Measurements from ENCODE around the gene ZFP91.

The ZFP91 gene

DNA sequence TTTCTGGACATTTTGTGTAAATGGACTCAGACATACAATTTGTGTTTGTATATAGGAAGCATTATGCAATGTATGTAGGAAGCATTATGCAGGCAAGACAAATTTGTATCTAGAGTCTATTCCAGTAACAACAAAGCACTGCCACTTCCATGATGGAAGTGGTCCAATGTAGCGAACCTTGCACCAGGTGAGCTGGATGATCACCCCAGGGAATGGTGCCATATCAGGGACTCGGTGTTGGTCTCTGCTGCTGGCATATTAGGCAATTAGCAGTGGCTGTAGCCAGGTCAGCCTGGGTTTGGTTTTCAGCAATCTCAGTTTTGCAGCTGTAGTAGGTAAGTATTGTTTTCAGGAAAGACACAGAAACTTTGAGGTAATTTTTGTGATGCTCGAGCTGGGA lies 12.8 kb downstream of the ZFP91 start:
- no peak for DNase-seq

DNA sequence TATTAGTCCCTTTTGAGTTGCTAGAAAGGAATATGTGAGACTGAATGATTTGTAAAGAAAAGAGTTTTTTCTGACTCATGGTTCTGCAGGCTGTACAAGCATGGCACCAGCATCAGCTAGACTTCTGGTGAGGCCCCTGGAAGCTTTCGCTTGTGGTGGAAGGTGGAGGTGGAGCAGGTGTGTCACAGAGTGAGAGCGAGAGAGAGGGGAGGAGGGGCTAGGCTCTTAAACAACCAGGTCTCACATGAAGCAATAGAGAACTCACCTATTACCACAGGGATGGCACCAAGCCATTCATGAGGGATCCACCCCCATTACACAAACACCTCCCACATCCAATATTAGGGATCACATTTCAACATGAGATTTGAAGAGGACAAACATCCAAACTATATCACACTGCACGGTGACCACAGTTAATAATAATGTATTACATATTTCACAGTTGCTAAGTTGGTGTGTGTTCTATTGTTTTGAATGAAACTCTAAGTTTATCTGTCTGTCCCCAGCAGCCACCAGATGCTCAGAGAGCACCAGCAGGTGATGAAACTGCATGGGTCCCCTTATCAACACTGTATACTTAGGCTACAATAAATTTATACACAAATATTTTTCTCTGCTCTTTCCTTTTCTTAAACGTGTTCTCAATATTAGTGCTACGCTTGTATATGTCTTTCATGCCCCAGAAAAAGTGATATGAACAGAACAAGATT lies 14.1 kb downstream of the ZFP91 start:
- DNase-seq = peak; percentile 51 to 58

DNA sequence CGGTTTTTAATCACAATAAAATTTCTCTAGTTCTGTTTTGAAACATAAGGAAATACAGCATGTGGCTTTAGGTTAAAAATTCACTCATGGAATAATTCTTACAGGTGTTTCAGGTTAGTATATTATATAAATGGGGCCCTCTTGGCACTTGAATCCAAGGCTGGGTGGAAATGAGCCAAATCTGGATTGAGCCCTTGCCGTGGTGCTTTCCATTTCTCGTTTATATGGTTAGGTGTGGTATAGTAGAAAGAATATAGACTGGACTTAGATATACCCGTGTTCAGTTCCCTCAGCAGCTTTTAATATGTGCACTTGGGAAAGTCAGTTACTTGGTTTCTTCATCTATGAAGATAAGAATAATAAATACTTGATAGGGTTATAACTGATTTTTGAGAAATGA lies 16.0 kb downstream of the ZFP91 start:
- no peak for DNase-seq

DNA sequence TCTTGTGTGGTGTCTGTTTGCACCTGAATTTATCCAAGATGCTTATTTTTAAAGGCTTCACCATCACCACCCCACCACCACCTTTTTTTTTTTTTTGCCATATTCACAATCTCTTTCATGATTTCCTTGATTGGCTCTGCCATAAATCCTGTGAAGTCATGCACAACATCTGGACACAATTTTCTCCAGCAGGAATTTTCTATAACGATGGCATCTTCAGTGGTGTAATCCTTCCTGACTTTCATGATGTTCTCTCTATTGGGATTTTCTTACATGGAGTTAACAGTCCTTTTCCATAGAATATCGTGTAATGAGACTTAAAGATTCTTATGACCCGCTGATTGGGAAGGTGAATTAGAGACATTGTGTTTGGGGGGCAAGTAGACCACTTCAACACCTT lies 17.8 kb downstream of the ZFP91 start:
- DNase-seq = no peak

DNA sequence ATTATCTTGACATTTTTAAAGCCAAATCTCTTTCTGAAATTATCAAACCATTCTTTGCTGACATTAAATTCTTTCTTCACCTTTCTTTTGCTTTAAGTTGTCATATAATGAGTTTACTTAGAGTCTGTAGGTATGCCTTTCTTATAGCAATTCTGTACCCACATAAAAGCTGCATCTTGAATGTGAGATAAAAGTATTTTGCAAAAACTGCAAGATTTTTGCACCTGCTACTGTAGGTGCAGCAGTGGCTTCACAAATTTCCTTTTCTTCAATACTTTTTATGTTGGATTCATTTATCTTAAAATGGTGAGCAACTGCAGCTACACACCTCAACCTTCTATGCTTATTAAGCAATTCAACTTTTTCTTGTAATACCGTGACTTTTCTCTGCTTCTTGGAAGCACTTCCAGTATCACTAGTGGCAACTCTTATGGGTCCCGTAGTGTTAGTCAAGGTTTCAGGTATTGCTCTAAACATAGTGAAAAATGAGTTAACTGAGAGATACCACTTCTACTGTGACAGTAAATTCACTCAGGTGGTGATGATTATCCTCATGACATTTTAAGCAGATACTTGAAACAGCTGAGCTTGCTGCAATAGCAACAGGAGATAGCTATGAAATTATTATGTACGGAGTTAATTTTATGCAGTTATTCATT lies 18.8 kb downstream of the ZFP91 start:
- DNase-seq = no peak

DNA sequence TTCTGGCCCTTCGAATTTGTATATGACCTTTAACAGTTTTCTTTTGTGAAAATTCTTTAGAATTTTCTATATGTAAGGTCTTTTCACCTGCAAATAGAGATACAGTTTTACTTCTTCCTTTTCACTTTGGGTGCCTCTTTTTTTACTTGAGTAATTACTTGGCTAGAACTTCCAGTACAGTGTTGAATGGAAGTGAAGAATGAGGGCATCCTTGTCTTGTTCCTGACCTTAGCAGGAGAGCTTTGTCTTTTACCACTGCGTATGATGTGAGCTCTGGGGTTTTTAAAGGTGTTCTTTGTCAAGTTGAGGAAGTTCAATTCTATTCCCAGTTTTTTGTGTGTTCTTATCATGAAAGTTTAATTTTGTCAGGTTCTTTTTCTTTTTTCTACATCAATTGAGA lies 21.6 kb downstream of the ZFP91 start:
- no peak for DNase-seq

DNA sequence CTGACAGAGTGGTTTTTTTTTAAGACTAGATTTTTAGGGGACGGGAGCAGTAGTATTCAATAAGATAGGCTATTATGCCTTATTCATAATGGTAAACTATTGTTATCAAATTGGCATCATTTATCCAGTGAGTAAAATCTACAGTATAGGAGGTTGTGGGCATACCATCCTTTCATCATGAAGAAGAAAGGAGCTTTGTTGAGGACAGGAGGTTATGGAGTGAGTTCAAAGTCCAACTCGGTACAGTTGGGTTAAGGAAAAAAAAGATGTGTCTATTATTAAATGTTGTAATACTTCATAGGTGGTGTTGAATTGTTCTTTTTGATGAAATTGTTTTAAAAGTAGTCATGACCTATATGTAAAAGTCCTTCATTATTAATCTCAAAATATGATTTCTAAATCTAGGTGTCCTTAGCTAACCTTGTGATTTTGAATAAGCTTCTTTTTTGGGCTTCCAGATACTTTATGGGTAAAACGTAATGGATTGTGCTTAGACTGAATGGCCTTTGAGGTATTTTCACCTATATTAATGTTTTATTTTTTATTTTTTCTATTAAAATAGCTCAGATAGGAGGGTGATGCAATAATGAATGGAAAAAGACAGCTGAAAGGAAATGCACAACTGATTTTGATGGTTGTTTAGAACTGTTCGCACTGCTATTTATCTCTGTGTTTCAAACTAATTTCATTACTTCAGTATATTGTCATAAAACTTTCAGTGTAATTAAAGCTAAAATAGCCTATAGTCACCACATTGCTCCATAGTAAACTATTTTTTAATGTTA lies 28.3 kb downstream of the ZFP91 start:
- DNase-seq = no peak

DNA sequence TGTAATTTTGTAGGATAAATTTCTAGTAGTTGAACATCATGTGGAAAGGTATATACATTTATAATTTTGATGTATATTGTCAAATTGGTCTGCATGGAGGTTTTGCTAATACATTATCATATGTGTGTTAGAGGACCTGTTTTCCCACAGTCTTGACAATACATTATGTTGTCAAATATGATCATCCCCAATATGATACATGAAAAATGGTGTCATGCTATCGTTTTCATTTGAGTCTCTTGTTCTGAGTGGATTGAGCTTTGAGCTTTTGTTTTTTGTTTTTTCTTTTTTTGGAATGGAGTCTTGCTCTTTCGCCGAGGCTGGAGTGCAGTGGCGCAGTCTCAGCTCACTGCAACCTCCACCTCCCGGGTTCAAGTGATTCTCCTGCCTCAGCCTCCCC lies 29.5 kb downstream of the ZFP91 start:
- no peak for DNase-seq

DNA sequence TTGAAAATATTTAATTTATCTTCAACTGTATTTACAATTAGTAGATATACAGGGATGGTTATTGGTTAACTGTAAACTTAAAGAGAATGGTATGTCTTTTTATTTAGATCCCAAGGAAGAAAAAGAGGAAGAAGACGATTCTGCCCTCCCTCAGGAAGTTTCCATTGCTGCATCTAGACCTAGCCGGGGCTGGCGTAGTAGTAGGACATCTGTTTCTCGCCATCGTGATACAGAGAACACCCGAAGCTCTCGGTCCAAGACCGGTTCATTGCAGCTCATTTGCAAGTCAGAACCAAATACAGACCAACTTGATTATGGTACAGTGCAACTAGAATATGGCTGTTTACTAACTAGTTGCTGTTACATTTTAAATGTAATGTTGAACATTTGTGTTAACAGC lies 30.9 kb downstream of the ZFP91 start:
- no peak for DNase-seq

DNA sequence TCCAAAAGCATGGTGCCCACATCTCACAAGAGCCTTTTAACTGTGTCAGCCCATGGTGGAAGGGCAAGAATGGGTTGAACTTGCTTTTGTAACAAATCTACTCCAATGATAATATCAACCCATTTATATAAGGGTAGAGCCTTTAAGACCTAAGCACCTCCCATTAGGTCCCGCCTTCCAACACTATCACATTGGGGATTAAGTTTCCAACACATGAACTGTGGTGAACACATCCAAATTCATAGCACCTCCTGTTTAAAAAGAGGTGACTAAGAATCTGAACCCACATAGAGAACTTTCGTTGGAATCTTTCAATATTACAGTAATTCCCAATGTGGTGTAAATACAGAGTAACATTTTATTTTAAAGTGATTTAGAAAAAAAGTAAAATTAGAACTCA lies 34.4 kb downstream of the ZFP91 start:
- no peak for DNase-seq

DNA sequence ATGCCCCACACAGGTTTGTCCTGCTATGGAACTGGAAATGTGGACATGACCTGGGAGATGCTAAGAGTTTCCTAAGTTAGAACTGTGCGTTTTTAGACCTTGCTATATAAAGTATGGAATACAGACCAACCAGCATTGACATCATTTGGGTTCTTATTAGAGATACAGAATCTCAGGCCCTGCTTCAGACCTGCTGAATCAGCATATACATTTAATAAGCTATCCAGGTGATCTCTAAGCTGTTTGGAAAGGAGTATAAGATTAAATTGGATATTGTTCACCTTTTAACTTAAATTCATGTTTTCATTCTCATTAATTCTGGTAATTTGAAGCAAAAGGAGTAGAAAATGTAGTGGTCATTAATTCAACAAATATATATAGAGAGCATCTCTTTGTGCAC lies 36.7 kb downstream of the ZFP91 start:
- DNase-seq = no peak

DNA sequence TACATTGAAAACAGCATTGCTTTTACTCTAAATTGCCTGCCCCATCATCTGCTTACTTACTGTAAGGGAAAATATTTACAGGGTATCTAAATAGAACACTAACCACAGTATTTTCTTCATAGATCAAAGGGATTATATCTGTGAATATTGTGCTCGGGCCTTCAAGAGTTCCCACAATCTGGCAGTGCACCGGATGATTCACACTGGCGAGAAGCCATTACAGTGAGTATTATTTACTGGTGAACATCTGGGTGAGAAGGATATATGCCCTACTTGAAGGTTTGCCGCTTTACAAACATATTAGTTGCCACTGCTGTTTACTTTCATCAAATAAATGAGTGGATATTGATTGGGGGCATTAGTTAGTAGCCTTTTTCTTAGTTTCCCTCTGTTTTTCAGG lies 37.7 kb downstream of the ZFP91 start:
- DNase-seq = no peak

DNA sequence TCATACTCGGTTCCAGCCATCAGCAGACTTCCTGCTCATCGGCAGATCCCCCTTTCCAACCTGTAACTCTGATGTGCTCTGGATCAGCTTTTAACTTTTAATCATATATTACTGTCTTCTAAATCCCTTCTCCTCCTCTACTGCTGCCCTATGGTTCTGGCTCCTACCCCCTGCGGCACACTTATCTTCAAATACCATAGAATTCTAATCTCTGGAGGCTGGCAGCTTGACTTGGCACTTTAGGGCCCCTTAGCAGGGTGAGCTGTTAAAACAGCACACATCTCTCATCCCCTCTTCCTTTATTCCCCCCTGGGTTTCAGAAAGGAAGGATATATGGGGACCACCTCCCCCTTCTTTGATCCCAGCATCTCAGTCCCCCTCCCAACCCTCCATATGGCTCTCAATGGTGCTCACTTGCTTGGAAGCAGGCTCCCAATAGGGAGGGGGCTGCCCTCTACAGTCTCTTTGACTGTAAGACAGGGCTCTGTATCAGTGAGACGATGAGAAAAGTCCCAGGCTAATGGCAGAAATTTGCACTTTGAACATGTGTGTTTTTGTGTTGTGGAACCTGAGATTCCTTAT lies 39.2 kb downstream of the ZFP91 start:
- no peak for DNase-seq

DNA sequence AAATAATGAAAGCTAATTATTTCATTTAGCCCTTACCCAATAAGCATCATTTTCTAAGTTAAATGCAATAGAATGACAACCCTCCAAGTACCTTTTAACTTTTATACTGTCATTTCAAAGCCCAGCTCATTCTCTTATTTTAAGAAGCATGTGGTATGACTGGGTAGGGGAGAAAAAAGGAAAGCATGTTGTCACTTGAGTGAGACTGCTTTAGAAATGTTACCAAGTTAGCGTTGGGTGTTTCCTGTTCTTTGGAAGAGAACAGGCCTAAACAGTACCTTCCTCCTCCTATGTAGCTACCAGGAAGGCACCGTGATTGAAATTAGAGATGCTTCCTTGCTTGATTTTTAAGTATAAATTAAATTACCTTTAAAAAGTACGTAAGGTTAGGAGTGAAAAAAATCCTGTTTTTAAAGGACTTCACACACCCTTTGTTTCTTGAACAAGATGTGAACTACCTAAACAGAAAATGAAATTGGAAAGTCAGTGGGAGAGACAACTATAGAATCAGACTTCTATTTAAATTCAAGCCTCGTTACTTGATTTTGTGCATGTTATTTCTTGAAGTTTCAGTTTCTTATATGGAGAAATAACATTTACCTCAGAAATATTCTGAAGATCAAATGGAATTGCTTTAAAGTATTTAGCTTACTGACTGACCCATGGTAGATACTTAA lies 42.9 kb downstream of the ZFP91 start:
- no peak for DNase-seq

DNA sequence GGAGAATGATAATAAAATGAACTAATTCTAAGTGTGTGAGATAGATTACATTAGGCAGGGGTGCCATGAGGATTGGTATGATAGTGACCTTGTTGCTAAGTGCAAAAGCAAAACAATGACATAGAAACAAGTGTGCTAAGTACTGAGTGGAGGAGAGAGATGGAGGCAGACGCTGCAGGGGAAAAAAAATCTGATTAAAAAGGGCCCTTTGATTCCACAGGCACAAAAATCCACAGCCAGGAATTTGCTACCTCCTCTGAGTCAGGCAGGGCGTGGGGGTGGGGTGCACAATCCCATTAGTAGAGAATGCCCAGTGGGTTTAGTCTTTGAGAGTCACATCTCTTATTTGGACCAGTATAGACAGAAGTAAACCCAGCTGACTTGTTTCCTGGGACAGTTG lies 43.5 kb downstream of the ZFP91 start, which contains the start of gene CNTF:
CNTF (plus strand) TSS at position 322 of the 400 bp plus-strand sequence. CDS start 88 bp downstream, outside the sequence.
- DNase-seq = no peak

DNA sequence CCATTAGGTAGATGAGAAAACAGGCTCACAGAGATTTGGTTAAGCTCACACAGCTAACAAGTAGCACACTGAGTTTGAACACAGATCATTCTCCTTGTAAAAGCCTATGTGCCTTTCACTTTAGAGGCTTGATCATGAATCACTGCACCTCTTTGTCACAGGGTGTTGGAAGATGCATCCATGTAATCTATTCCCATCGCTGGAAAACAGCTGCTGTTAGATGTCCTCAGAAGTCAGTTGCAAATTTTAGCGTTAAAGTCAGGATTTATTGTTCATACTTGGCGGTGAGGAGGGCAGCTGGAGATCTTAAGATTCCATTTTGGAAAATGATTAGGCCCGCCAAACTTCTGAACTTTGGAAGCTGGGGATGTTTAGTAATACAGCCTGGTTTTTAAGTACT lies 46.2 kb downstream of the ZFP91 start:
- no peak for DNase-seq

DNA sequence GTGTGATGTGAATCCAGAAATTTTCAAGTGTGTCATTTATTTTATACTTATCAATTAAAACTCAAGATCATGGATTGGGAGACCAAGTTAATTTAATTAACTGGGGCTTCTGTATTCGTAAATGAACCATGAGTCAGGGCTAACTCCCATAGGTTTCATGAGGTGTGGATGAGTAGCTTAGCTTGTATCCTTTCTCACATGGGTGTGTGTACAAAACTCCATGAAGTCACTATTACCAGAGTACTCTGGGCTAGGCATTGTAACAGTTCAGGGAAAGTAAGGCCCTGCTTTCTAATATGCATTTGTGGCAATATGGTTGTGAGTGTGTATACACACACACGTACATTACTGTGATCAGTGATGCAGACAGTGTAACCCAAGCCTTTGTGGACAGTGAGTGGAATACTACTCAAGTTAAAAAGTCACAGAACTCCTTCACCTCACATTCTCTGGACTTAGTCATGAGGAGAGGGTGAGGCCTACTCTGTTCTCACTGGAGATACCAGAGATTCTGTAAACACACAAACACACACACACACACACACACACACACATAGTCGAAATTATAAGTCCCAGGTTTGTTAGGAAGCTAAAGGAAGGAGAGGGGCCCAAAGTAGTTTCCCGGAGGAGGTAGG lies 47.1 kb downstream of the ZFP91 start:
- DNase-seq = no peak

DNA sequence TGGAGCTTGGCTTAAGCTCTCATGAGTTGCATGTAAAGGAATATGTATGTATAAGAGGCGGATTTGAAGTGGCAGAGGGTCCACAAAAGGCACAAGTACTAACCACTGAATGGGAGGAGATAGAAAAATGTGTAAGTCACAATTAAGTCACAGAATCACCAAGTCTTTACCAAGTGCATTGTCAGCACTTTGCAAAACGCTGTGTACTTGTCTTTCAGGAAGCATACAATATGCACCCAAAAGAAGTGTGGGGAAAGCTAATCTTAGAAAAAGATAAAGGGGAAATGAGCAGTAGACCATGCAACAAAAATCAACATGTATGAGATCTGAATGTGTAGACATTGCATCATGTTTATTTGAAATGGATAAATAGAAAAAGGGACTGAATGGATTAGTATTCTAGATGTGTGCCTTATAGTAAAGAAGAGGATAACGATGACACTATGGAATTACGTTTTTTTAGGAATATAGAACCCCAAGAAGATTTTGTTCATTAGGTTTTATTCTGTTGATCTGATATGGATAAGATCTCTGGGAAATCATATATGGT lies 48.1 kb downstream of the ZFP91 start:
- DNase-seq = no peak

DNA sequence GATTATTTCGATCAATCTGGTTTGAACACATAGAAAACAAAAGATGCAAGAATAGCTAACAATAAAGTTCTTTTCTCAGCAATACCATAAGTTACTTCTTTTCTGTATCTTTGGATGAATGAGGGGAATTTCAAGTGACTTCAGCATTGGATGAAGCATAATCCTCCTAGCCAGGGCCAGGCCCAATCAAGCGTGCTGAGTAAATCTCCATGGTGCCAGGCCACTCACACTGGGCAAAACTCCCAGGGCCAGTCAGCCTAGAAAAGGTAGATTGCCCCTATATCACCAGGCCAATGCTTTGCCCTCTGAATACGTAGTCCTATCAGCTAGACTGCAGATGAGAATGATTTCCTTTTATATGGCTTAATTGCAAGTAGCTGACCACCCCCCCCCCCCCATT lies 49.6 kb downstream of the ZFP91 start:
- DNase-seq = no peak

DNA sequence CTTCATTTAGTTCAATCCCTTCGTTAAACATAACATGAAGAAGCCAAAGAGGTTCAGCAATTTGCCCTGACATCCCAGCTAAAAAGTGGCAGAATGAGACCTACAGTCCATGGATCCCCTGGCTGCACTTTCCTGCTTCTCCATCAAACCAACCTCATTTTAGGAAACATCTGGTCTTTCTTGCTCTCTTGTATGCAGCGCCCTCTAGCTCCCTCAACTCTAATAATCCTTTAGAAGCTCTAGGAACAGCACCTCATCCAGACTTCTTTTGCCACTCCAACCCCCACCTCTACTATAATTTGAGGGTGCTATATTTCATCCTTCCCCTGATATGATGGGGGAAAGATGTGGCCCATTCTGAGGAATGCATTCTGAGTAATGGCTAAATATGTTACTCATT lies 51.0 kb downstream of the ZFP91 start:
- no peak for DNase-seq

DNA sequence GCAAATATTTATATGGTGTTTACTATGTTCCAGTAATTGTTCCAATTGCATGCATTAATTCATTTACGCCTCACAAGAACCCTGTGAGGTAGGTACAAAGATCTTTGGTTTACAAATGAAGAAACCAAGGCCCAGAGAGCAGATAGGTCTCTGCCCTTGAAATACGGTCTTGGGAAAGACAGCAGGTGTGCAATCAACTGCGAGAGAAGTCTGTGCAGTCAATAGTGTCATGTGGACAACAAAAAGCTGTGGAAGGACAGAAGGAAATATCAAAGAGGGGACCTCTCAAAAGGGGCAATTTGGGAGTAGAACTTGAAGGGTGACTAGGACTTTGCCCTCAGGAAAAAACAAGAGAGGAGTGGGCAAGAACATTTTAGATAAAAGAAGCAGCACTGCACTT lies 52.5 kb downstream of the ZFP91 start:
- no peak for DNase-seq

DNA sequence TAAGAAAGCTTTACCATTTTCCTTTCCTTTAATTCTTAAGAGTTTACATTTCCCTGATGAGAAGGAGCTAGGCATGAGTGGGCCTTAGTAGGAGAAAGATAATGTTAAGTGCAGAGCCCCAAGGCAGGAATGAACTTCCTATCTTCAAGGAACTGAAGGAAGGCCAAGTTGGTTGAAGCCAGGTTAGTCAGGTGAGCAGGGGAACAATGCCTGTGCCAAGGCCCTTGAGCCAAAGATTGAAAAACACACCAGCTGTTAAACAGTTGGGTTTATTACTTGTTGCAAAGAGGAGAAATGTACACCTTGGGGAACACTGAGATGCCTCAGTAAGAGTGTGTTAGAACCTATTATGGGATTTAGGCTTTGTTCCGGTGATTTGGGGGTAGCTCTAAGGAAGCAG lies 53.6 kb downstream of the ZFP91 start:
- no peak for DNase-seq

Data from activated CD4-positive, alpha-beta T cell treated with anti-CD3 and anti-CD28 coated beads, Interleukin-2, amount 50 U/mL, for 4 hours (primary cell).